Measurements from ENCODE around the gene NIPBL.
"Not testable (repeated sequence)": the region's sequence is repeated elsewhere in the genome, so short reads cannot be mapped to it uniquely, and the experiment has no call there.

Gene NIPBL

GRCh38 chr5:36844305-36844704 is 32.3 kb upstream of the NIPBL start:
- POLR2A ChIA-PET = no interaction called here
- Histone ChIP-seq H3K9me3 (ENCODE audit: control extremely low read depth in 1 of 5, control insufficient read depth in 4 of 5, insufficient read depth in 2 of 5, low read depth in 1 of 5, low read length in 4 of 5) (no peaks in the 10 kb centered on the region), H3K36me3 (ENCODE audit: control insufficient read depth in 4 of 4, insufficient read depth in 4 of 4, low read length in 3 of 4) (no peaks in the 10 kb centered on the region), H3K4me1 (ENCODE audit: control extremely low read depth in 1 of 4, control insufficient read depth in 4 of 4, insufficient read depth in 4 of 4, low read length in 3 of 4) (peaks cover 0 to 21% (median 8%) of the 10 kb centered on the region in 4 experiments), H3K27me3 (replicated peaks in 2 of 5; ENCODE audit: control insufficient read depth in 4 of 5, insufficient read depth in 5 of 5, low read length in 4 of 5) (no peaks in the 10 kb centered on the region), H3K27ac (ENCODE audit: insufficient read depth in 1 of 2, low read depth in 1 of 2, low read length in 2 of 2, poor library complexity in 1 of 2, severe bottlenecking in 2 of 2) (no peak overlapping the region), H3K4me3 (ENCODE audit: control insufficient read depth in 1 of 7, extremely low read depth in 1 of 7, insufficient read depth in 4 of 7, low read depth in 2 of 7, low read length in 6 of 7) (no peak overlapping the region)
- DNase-seq = no peak
- WGBS (ENCODE audit: insufficient coverage) = 90% methylated on average over 5 of the region's 5 CpGs
- CTCF ChIA-PET = interaction anchor here (1.4 kb wide), 1 partner anchor 10 kb away, joined by 3 read pairs; no protein-coding TSS in a partner anchor

- POLR2A ChIA-PET; DNase-seq; H3K27ac ChIP-seq (ENCODE audit: insufficient read depth in 1 of 2, low read depth in 1 of 2, low read length in 2 of 2, poor library complexity in 1 of 2, severe bottlenecking in 2 of 2); H3K4me1 ChIP-seq (ENCODE audit: control extremely low read depth in 1 of 4, control insufficient read depth in 4 of 4, insufficient read depth in 4 of 4, low read length in 3 of 4); H3K9me3 ChIP-seq (ENCODE audit: control extremely low read depth in 1 of 5, control insufficient read depth in 4 of 5, insufficient read depth in 2 of 5, low read depth in 1 of 5, low read length in 4 of 5); H3K36me3 ChIP-seq (ENCODE audit: control insufficient read depth in 4 of 4, insufficient read depth in 4 of 4, low read length in 3 of 4); H3K4me3 ChIP-seq (ENCODE audit: control insufficient read depth in 1 of 7, extremely low read depth in 1 of 7, insufficient read depth in 4 of 7, low read depth in 2 of 7, low read length in 6 of 7); CTCF ChIA-PET; H3K27me3 ChIP-seq (replicated peaks in 2 of 5; ENCODE audit: control insufficient read depth in 4 of 5, insufficient read depth in 5 of 5, low read length in 4 of 5): not testable (repeated sequence)
- no CpG with 5 or more reads among the region's 3 CpGs for WGBS (ENCODE audit: insufficient coverage)
Observed at GRCh38 chr5:36848545-36848944, 28.0 kb upstream of the NIPBL start.

- H3K27ac ChIP-seq (ENCODE audit: insufficient read depth in 1 of 2, low read depth in 1 of 2, low read length in 2 of 2, poor library complexity in 1 of 2, severe bottlenecking in 2 of 2); CTCF ChIA-PET; H3K4me3 ChIP-seq (ENCODE audit: control insufficient read depth in 1 of 7, extremely low read depth in 1 of 7, insufficient read depth in 4 of 7, low read depth in 2 of 7, low read length in 6 of 7); H3K36me3 ChIP-seq (ENCODE audit: control insufficient read depth in 4 of 4, insufficient read depth in 4 of 4, low read length in 3 of 4); H3K9me3 ChIP-seq (ENCODE audit: control extremely low read depth in 1 of 5, control insufficient read depth in 4 of 5, insufficient read depth in 2 of 5, low read depth in 1 of 5, low read length in 4 of 5); POLR2A ChIA-PET; DNase-seq; H3K4me1 ChIP-seq (ENCODE audit: control extremely low read depth in 1 of 4, control insufficient read depth in 4 of 4, insufficient read depth in 4 of 4, low read length in 3 of 4); H3K27me3 ChIP-seq (replicated peaks in 2 of 5; ENCODE audit: control insufficient read depth in 4 of 5, insufficient read depth in 5 of 5, low read length in 4 of 5): not testable (repeated sequence)
- 100% methylated on average over 2 of the region's 6 CpGs for WGBS (ENCODE audit: insufficient coverage)
Observed at GRCh38 chr5:36852903-36853302, 23.7 kb upstream of the NIPBL start.

- Histone ChIP-seq H3K27ac (ENCODE audit: insufficient read depth in 1 of 2, low read depth in 1 of 2, low read length in 2 of 2, poor library complexity in 1 of 2, severe bottlenecking in 2 of 2) (no peak overlapping the region), H3K4me1 (ENCODE audit: control extremely low read depth in 1 of 4, control insufficient read depth in 4 of 4, insufficient read depth in 4 of 4, low read length in 3 of 4) (no peaks in the 10 kb centered on the region), H3K4me3 (ENCODE audit: control insufficient read depth in 1 of 7, extremely low read depth in 1 of 7, insufficient read depth in 4 of 7, low read depth in 2 of 7, low read length in 6 of 7) (no peak overlapping the region), H3K9me3 (ENCODE audit: control extremely low read depth in 1 of 5, control insufficient read depth in 4 of 5, insufficient read depth in 2 of 5, low read depth in 1 of 5, low read length in 4 of 5) (no peaks in the 10 kb centered on the region), H3K27me3 (replicated peaks in 2 of 5; ENCODE audit: control insufficient read depth in 4 of 5, insufficient read depth in 5 of 5, low read length in 4 of 5) (no peaks in the 10 kb centered on the region), H3K36me3 (ENCODE audit: control insufficient read depth in 4 of 4, insufficient read depth in 4 of 4, low read length in 3 of 4) (no peaks in the 10 kb centered on the region)
- CTCF ChIA-PET = interaction anchor here (1.1 kb wide), 1 partner anchor 11 kb away, joined by 3 read pairs; no protein-coding TSS in a partner anchor
- no peak for DNase-seq
- WGBS (ENCODE audit: insufficient coverage) = 100% methylated on average over 6 of the region's 16 CpGs
- POLR2A ChIA-PET = no interaction called here
Observed at GRCh38 chr5:36854402-36855140, 22.0 kb upstream of the NIPBL start.

GRCh38 chr5:36855141-36855495 is 21.5 kb upstream of the NIPBL start:
- no peaks in the 10 kb centered on the region for H3K27me3 ChIP-seq (replicated peaks in 2 of 5; ENCODE audit: control insufficient read depth in 4 of 5, insufficient read depth in 5 of 5, low read length in 4 of 5)
- H3K27ac ChIP-seq (ENCODE audit: insufficient read depth in 1 of 2, low read depth in 1 of 2, low read length in 2 of 2, poor library complexity in 1 of 2, severe bottlenecking in 2 of 2) = no peak overlapping the region
- H3K4me3 ChIP-seq (ENCODE audit: control insufficient read depth in 1 of 7, extremely low read depth in 1 of 7, insufficient read depth in 4 of 7, low read depth in 2 of 7, low read length in 6 of 7) = no peak overlapping the region
- ChIA-PET POLR2A (no interaction called here), CTCF (no interaction called here)
- 95% methylated on average over 8 of the region's 10 CpGs for WGBS (ENCODE audit: insufficient coverage)
- H3K4me1 ChIP-seq (ENCODE audit: control extremely low read depth in 1 of 4, control insufficient read depth in 4 of 4, insufficient read depth in 4 of 4, low read length in 3 of 4) = no peaks in the 10 kb centered on the region
- no peak for DNase-seq
- no peaks in the 10 kb centered on the region for H3K9me3 ChIP-seq (ENCODE audit: control extremely low read depth in 1 of 5, control insufficient read depth in 4 of 5, insufficient read depth in 2 of 5, low read depth in 1 of 5, low read length in 4 of 5)
- no peaks in the 10 kb centered on the region for H3K36me3 ChIP-seq (ENCODE audit: control insufficient read depth in 4 of 4, insufficient read depth in 4 of 4, low read length in 3 of 4)

- no peak for DNase-seq
- CTCF ChIA-PET = interaction anchor here (0.6 kb wide), 1 partner anchor 669 kb away, joined by 5 read pairs; no protein-coding TSS in a partner anchor
- WGBS (ENCODE audit: insufficient coverage) = no CpG with 5 or more reads among the region's 1 CpG
Observed at GRCh38 chr5:36861871-36862270, 14.7 kb upstream of the NIPBL start.

GRCh38 chr5:36870399-36871040 is 6.0 kb upstream of the NIPBL start:
- Histone ChIP-seq H3K4me1 (ENCODE audit: control extremely low read depth in 1 of 4, control insufficient read depth in 4 of 4, insufficient read depth in 4 of 4, low read length in 3 of 4) (peaks cover 11 to 37% (median 23%) of the 10 kb centered on the region in 4 experiments), H3K4me3 (ENCODE audit: control insufficient read depth in 1 of 7, extremely low read depth in 1 of 7, insufficient read depth in 4 of 7, low read depth in 2 of 7, low read length in 6 of 7) (no peak overlapping the region), H3K9me3 (ENCODE audit: control extremely low read depth in 1 of 5, control insufficient read depth in 4 of 5, insufficient read depth in 2 of 5, low read depth in 1 of 5, low read length in 4 of 5) (no peaks in the 10 kb centered on the region), H3K27me3 (replicated peaks in 2 of 5; ENCODE audit: control insufficient read depth in 4 of 5, insufficient read depth in 5 of 5, low read length in 4 of 5) (no peaks in the 10 kb centered on the region), H3K27ac (ENCODE audit: insufficient read depth in 1 of 2, low read depth in 1 of 2, low read length in 2 of 2, poor library complexity in 1 of 2, severe bottlenecking in 2 of 2) (no peak overlapping the region), H3K36me3 (ENCODE audit: control insufficient read depth in 4 of 4, insufficient read depth in 4 of 4, low read length in 3 of 4) (peaks cover 0 to 7% (median under 1%) of the 10 kb centered on the region in 4 experiments)
- ChIA-PET CTCF (interaction anchor here (0.9 to 6.1 kb wide), 11 partner anchors 15 to 146 kb away, joined by 3 to 56 read pairs (median 5); no protein-coding TSS in a partner anchor), POLR2A (no interaction called here)
- DNase-seq = peak; percentile 84 to 90 (median 88)
- no CpG with 5 or more reads among the region's 2 CpGs for WGBS (ENCODE audit: insufficient coverage)

More at GRCh38 chr5:36861871-36862270, 14.7 kb upstream of the NIPBL start:
- H3K9me3 ChIP-seq (ENCODE audit: control extremely low read depth in 1 of 5, control insufficient read depth in 4 of 5, insufficient read depth in 2 of 5, low read depth in 1 of 5, low read length in 4 of 5) = no peaks in the 10 kb centered on the region
- no peaks in the 10 kb centered on the region for H3K4me1 ChIP-seq (ENCODE audit: control extremely low read depth in 1 of 4, control insufficient read depth in 4 of 4, insufficient read depth in 4 of 4, low read length in 3 of 4)
- H3K4me3 ChIP-seq (ENCODE audit: control insufficient read depth in 1 of 7, extremely low read depth in 1 of 7, insufficient read depth in 4 of 7, low read depth in 2 of 7, low read length in 6 of 7) = no peak overlapping the region
- POLR2A ChIA-PET = no interaction called here
- no peak overlapping the region for H3K27ac ChIP-seq (ENCODE audit: insufficient read depth in 1 of 2, low read depth in 1 of 2, low read length in 2 of 2, poor library complexity in 1 of 2, severe bottlenecking in 2 of 2)
- no peaks in the 10 kb centered on the region for H3K27me3 ChIP-seq (replicated peaks in 2 of 5; ENCODE audit: control insufficient read depth in 4 of 5, insufficient read depth in 5 of 5, low read length in 4 of 5)
- peaks cover 0 to 2% (median 0%) of the 10 kb centered on the region in 4 experiments for H3K36me3 ChIP-seq (ENCODE audit: control insufficient read depth in 4 of 4, insufficient read depth in 4 of 4, low read length in 3 of 4)

Measured in common myeloid progenitor, CD34-positive (primary cell).